Right kidney (tissue), 1 donor: Measurements from ENCODE around the gene NXPH1.
A peak's percentile ranks its signal among the peaks of the same experiment; 100 is the strongest.

Experiments
- DNase-seq: peaks from one replicate; pipeline ENCODE4 v3.0.0-alpha.2; 2016

The NXPH1 gene

GRCh38 chr7:8436965-8437364, 3.6 kb downstream of the NXPH1 start:
- DNase-seq = no peak

DNA sequence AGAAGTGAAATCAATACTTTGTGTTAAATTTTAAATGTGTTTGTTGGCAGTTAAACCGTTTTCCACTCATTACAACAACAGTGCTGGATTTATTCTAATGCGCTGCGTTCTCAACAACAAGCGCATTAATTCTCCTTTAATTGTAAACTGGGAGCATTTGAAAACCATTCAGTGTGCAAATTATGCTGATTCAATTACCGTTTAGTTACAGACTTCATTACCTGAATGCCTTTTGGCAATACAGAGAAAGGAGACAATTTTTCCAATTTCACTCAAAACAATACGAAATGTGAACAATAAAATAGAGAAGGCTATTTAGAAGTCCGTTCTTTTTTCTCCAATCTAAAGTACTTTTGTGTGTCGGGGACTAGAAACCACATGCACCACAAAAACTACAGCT, 4.2 kb downstream of the NXPH1 start:
- DNase-seq = no peak

- no peak for DNase-seq
Observed at GRCh38 chr7:8440670-8441069, 7.3 kb downstream of the NXPH1 start.

GRCh38 chr7:8441106-8441965, 7.9 kb downstream of the NXPH1 start:
- DNase-seq = no peak

GRCh38 chr7:8442051-8442813, 8.8 kb downstream of the NXPH1 start:
- DNase-seq = no peak

DNA sequence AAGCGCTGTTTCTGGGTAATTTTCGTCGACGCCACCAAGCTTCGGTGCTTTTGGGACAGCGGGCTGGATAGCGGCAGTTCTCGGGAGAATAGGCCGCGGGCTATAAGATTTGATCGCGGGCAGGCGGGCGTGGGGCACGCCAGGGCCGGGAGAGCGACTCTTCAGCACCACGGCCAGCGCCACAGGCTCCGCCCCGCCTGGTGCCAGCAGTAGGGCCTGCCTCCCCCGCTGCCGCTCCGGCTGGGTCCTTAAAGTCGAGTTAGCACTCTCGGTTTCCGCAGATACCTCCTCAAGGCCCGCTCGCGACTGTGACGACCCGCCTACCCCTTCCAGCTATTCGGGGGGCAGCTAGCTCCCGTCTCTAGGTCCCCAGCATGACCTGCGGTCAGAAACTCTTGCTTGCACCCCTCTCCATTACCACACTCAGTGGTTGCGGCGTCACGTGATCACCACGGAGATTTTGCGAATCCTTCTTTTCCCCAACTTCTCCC, 9.4 kb downstream of the NXPH1 start:
- peak; percentile 77 for DNase-seq

DNA sequence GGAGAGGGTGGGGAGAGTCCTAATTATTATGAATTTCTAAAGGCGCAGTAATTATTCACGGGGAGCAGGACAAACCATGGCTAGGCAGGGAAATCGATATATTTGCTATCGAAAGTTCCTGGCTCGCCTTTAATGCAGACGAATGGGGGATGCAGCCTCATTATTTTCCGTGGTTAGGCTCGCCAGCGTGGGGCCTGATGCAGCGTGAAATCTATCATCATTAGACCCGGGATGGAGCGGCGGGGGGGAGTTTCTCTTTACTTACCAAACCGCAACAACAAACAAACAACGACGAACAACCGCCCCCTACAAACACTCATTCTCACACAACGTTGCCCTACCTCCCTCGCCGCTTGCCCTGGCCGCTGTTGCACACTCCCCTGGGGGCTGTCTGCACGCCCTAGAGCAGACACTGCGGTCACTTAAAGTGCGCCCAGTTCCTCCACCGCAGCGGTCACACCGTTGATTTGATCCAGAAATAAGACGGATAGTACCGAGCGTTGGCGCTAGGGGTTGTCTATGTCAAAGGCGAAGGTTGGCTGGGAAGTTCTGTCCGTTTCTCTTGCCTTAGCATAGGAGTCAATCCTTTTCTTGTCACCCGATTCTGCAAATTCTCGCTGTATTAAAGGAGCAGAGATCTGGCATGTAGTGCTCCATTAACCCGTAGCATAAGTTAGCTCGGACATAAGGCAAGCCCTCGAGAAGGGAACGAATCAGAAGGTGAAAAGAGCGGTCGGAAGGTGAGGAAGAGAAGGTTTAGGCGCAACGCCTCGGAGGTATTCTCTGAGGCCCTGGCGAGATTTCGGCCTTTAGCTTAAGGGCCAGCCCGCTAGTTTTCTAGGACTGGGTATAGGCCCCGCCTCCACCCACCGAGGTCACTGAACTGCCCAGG, 10.4 kb downstream of the NXPH1 start:
- no peak for DNase-seq

DNA sequence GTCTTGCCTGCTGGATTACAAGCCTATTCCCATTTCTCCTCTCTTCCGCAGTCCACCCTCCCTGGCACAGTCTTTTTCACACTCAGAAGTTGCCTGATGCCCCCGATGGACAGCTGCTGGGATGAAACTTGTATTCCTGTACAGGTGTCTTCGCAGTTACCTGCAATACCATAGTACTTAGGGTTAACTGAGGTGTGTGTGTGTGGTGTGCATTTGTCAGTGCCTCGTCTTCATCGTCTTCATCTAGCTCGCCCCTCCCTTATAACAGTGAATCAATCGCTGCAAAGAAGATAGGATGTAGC, 11.0 kb downstream of the NXPH1 start:
- no peak for DNase-seq

DNA sequence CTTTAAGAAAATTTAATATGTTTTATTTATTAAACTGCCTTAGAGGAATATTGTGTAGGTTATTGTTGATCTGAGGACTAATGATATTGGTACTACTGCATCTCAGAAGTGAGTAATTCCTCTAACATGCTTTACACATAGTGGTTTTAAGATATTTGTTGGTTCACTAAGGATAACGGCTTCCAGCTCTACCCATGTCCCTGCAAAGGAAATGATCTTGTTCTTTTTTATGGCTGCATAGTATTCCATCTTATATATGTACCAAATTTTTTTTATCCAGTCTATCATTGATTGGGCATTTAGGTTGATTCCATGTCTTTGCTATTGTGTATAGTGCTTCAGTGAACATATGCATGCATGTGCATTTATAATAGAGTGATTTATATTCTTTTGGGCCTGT, 20.1 kb downstream of the NXPH1 start:
- no peak for DNase-seq

- no peak for DNase-seq
Observed at GRCh38 chr7:8455426-8455825, 22.0 kb downstream of the NXPH1 start.

- DNase-seq = no peak
Observed at GRCh38 chr7:8462309-8462708, 28.9 kb downstream of the NXPH1 start.

DNA sequence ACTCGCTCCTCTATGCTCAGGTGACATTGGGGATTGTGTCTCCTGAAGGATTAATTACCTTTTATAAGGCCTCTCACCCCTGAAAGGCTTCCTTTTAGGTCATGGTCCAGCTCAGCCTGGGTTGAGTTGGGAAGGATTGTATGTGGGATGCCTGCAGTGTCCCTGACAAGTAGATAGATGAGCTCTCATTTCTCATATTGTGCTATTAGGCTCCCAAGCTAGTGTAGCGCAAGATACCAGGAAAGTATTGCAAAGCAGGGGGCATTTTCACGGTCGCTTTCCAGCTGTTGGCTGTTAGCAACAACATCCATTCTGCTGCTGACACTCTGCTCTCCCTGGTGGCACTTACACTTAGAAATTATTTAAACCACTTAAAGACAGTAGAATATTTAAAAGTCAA, 31.9 kb downstream of the NXPH1 start:
- no peak for DNase-seq

GRCh38 chr7:8480527-8480926, 47.1 kb downstream of the NXPH1 start:
- no peak for DNase-seq

- no peak for DNase-seq
Observed at GRCh38 chr7:8481096-8481495, 47.7 kb downstream of the NXPH1 start.

GRCh38 chr7:8481752-8482446, 48.5 kb downstream of the NXPH1 start:
- DNase-seq = no peak

DNA sequence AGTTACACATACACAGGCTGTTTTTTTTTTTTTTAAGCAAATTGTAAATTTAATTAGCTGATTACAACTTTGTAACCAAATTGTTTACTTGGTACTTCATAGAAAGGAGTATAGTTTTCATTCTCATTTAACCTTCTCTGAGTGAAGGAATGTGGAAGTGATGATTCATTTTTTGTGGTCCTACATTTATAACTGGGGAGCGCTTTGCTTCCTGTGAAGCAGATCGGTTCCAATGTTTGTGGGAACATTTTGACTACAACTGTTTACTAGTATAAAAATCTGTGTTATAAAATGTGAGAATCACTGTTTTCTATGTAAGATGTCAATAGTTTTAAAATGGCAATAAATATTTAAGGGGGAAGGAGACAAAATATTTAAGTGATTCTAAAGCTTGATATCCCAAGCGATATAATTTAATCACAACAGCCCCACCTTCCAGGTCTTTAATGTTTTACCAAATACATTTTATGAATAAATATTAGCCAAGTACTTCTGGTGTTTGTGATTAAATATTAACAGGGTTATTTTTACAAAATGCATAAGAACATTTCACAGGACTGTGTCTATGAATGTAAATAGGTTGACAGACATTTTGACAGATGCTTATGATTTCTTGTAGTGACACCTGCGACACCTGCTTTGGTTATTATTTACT, 57.1 kb downstream of the NXPH1 start:
- no peak for DNase-seq

- no peak for DNase-seq
Observed at GRCh38 chr7:8491106-8491505, 57.7 kb downstream of the NXPH1 start.

- DNase-seq = no peak
Observed at GRCh38 chr7:8491544-8492489, 58.4 kb downstream of the NXPH1 start.

DNA sequence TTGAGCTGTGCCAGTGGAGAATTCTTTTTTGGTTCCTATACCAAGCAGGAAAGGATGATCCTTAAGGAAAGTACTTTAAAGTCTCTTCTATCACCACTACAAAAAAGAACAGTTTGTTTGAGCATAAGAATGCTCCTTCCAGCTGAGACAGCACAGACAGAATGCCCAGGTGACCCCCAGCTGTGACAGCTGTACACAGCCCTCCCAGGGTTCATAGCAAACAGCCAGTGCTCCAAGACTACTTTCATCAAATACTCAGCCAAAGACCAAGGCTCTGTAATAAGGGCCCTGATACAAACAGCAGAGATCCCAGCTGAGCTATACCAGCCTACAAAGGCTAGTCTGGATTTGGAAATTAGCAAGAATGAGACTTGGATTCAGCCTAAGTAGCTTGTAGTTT, 65.7 kb downstream of the NXPH1 start:
- no peak for DNase-seq

GRCh38 chr7:8500286-8500685, 66.9 kb downstream of the NXPH1 start:
- DNase-seq = no peak
